GM12878 (cell line): ENCODE results near the gene LRIG2.
"Not testable (repeated sequence)": the region's sequence is repeated elsewhere in the genome, so short reads cannot be mapped to it uniquely, and the experiment has no call there.

ENCODE experiments used
- ATF3 ChIP-seq: IDR thresholded peaks from 2 replicates; pipeline ENCODE4 v1.6.1; 2011; ENCODE audit warnings: low read depth, mild to moderate bottlenecking, low read length, moderate library complexity, borderline replicate concordance; ENCODE audit errors: extremely low read depth
- CHD1 ChIP-seq: IDR thresholded peaks from 2 replicates; pipeline ENCODE4 v1.6.1; 2012; ENCODE audit warnings: low read depth, low read length, improper control_type of control experiment
- JUNB ChIP-seq: IDR thresholded peaks from 2 replicates; pipeline ENCODE4 v1.6.1; 2016; ENCODE audit warnings: antibody characterized with exemption, mild to moderate bottlenecking
- MXI1 ChIP-seq: fragments of 150-350 bp; IDR thresholded peaks from 2 replicates; pipeline ENCODE4 v1.6.1; 2011; ENCODE audit warnings: low read depth, mild to moderate bottlenecking, inconsistent platforms, low read length, improper control_type of control experiment
- NFIC ChIP-seq: IDR thresholded peaks from 2 replicates; pipeline ENCODE4 v1.6.1; 2012; ENCODE audit warnings: low read depth, mild to moderate bottlenecking, inconsistent platforms, low read length, moderate library complexity
- POLR2A ChIP-seq: IDR thresholded peaks from 2 replicates; pipeline ENCODE4 v1.6.1; 2011; ENCODE audit warnings: low read depth, mild to moderate bottlenecking, low read length
- POLR2AphosphoS5 ChIP-seq: IDR thresholded peaks from 2 replicates; pipeline ENCODE4 v1.6.1; 2011; ENCODE audit warnings: mild to moderate bottlenecking, low read length, inconsistent platforms
- TF ChIP-seq, protein P1 (sequence below), 3 experiments: IDR thresholded peaks in 2 of 3; conservative IDR thresholded peaks in 1 of 3; 2 replicates each; pipeline ENCODE4 v1.5.1; 2011; ENCODE audit warnings: low read depth in 3 of 3, low read length in 3 of 3, mild to moderate bottlenecking in 3 of 3, control low read depth in 2 of 3, moderate library complexity in 2 of 3, inconsistent platforms in 1 of 3, mixed read lengths in 1 of 3; ENCODE audit not compliant: control insufficient read depth in 2 of 3, insufficient read depth in 1 of 3; ENCODE audit errors: extremely low read depth in 1 of 3
- TF ChIP-seq, protein P2 (sequence below): fragments of 450-650 bp; formaldehyde crosslinking; IDR thresholded peaks from 2 replicates; pipeline ENCODE4 v1.4.0; 2022; ENCODE audit warnings: mild to moderate bottlenecking, moderate library complexity
- TF ChIP-seq, protein P3 (sequence below): IDR thresholded peaks from 2 replicates; pipeline ENCODE4 v1.6.1; 2011; ENCODE audit warnings: mild to moderate bottlenecking, low read depth, low read length, moderate library complexity; ENCODE audit not compliant: insufficient replicate concordance
- TF ChIP-seq, protein P4 (sequence below): fragments of 450-650 bp; formaldehyde crosslinking; IDR thresholded peaks from 2 replicates; pipeline ENCODE4 v1.5.0; 2022; ENCODE audit warnings: mild to moderate bottlenecking, missing genetic modification characterization

DNA sequence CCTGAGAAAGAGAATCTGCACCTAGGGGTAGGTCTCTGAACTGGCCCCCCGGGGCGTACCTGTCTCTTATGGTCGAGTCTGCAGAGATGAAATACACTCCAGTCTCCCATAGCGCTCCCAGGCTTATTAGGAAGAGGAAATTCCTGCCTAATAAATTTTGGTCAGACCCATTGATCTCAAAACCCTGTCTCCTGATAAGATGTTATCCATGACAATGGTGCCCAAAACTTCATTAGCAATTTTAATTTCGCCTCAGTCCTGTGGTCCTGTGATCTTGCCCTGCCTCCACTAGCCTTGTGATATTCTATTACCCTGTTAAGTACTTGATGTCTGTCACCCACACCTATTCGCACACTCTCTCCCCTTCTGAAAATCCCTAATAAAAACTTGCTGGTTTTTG, 85.7 kb downstream of the LRIG2 start:
- TF ChIP-seq, protein P1, sequence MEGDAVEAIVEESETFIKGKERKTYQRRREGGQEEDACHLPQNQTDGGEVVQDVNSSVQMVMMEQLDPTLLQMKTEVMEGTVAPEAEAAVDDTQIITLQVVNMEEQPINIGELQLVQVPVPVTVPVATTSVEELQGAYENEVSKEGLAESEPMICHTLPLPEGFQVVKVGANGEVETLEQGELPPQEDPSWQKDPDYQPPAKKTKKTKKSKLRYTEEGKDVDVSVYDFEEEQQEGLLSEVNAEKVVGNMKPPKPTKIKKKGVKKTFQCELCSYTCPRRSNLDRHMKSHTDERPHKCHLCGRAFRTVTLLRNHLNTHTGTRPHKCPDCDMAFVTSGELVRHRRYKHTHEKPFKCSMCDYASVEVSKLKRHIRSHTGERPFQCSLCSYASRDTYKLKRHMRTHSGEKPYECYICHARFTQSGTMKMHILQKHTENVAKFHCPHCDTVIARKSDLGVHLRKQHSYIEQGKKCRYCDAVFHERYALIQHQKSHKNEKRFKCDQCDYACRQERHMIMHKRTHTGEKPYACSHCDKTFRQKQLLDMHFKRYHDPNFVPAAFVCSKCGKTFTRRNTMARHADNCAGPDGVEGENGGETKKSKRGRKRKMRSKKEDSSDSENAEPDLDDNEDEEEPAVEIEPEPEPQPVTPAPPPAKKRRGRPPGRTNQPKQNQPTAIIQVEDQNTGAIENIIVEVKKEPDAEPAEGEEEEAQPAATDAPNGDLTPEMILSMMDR (IDR thresholded peaks at IDR 0.05 in 2 of 3, conservative IDR thresholded peaks at IDR 0.05 in 1 of 3; ENCODE audit: control insufficient read depth in 2 of 3, extremely low read depth in 1 of 3, insufficient read depth in 1 of 3, low read depth in 3 of 3, low read length in 3 of 3): not testable (repeated sequence)
- TF ChIP-seq, protein P2, sequence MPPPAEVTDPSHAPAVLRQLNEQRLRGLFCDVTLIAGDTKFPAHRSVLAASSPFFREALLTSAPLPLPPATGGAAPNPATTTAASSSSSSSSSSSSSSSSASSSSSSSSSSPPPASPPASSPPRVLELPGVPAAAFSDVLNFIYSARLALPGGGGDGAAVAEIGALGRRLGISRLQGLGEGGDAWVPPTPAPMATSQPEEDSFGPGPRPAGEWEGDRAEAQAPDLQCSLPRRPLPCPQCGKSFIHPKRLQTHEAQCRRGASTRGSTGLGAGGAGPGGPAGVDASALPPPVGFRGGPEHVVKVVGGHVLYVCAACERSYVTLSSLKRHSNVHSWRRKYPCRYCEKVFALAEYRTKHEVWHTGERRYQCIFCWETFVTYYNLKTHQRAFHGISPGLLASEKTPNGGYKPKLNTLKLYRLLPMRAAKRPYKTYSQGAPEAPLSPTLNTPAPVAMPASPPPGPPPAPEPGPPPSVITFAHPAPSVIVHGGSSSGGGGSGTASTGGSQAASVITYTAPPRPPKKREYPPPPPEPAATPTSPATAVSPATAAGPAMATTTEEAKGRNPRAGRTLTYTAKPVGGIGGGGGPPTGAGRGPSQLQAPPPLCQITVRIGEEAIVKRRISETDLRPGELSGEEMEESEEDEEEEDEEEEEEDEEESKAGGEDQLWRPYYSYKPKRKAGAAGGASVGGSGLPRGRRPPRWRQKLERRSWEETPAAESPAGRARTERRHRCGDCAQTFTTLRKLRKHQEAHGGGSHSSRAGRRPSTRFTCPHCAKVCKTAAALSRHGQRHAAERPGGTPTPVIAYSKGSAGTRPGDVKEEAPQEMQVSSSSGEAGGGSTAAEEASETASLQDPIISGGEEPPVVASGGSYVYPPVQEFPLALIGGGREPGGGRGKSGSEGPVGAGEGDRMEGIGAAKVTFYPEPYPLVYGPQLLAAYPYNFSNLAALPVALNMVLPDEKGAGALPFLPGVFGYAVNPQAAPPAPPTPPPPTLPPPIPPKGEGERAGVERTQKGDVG (CRISPR knock-in tag): not testable (repeated sequence)
- TF ChIP-seq POLR2AphosphoS5, CHD1, MXI1, POLR2A, ATF3, JUNB, NFIC: not testable (repeated sequence)
- TF ChIP-seq, protein P3, sequence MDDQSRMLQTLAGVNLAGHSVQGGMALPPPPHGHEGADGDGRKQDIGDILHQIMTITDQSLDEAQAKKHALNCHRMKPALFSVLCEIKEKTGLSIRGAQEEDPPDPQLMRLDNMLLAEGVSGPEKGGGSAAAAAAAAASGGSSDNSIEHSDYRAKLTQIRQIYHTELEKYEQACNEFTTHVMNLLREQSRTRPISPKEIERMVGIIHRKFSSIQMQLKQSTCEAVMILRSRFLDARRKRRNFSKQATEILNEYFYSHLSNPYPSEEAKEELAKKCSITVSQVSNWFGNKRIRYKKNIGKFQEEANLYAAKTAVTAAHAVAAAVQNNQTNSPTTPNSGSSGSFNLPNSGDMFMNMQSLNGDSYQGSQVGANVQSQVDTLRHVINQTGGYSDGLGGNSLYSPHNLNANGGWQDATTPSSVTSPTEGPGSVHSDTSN: not testable (repeated sequence)
- TF ChIP-seq, protein P4, sequence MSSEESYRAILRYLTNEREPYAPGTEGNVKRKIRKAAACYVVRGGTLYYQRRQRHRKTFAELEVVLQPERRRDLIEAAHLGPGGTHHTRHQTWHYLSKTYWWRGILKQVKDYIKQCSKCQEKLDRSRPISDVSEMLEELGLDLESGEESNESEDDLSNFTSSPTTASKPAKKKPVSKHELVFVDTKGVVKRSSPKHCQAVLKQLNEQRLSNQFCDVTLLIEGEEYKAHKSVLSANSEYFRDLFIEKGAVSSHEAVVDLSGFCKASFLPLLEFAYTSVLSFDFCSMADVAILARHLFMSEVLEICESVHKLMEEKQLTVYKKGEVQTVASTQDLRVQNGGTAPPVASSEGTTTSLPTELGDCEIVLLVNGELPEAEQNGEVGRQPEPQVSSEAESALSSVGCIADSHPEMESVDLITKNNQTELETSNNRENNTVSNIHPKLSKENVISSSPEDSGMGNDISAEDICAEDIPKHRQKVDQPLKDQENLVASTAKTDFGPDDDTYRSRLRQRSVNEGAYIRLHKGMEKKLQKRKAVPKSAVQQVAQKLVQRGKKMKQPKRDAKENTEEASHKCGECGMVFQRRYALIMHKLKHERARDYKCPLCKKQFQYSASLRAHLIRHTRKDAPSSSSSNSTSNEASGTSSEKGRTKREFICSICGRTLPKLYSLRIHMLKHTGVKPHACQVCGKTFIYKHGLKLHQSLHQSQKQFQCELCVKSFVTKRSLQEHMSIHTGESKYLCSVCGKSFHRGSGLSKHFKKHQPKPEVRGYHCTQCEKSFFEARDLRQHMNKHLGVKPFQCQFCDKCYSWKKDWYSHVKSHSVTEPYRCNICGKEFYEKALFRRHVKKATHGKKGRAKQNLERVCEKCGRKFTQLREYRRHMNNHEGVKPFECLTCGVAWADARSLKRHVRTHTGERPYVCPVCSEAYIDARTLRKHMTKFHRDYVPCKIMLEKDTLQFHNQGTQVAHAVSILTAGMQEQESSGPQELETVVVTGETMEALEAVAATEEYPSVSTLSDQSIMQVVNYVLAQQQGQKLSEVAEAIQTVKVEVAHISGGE (CRISPR knock-in tag): not testable (repeated sequence)
